Muscle layer of colon (tissue), 2 donors: ENCODE measurements around the gene TRAPPC5.

Experiments used
- H3K27ac ChIP-seq: one replicate; pipeline ENCODE4 v1.7.0; 2013; ENCODE audit warnings: low read depth, mild to moderate bottlenecking, low read length, moderate library complexity
- H3K27me3 ChIP-seq, 2 donors: one replicate each; pipeline ENCODE4 v1.7.0; 2013; ENCODE audit warnings: low read length in 2 of 2, mild to moderate bottlenecking in 2 of 2; ENCODE audit not compliant: insufficient read depth in 2 of 2, control insufficient read depth in 1 of 2
- H3K36me3 ChIP-seq: one replicate; pipeline ENCODE4 v1.7.0; 2013; ENCODE audit warnings: mild to moderate bottlenecking, low read length; ENCODE audit not compliant: insufficient read depth
- H3K4me1 ChIP-seq: one replicate; pipeline ENCODE4 v1.7.0; 2013; ENCODE audit warnings: mild to moderate bottlenecking, low read length; ENCODE audit not compliant: insufficient read depth
- H3K4me3 ChIP-seq, 2 donors: one replicate each; pipeline ENCODE4 v1.7.0; 2013; ENCODE audit warnings: low read length in 2 of 2, low read depth in 1 of 2, mild to moderate bottlenecking in 1 of 2, moderate library complexity in 1 of 2
- H3K9ac ChIP-seq: one replicate; pipeline ENCODE4 v1.7.0; 2013; ENCODE audit warnings: low read length
- H3K9me3 ChIP-seq: one replicate; pipeline ENCODE4 v1.7.0; 2013; ENCODE audit warnings: mild to moderate bottlenecking, low read length
- donor health status: abdominal sarcoma.
- donor health status: Adenocarcinoma of cecum.

Gene TRAPPC5

GRCh38 chr19:7648265-7649014 is 32.2 kb upstream of the TRAPPC5 start:
- no peak overlapping the region for H3K9ac ChIP-seq
- no peaks in the 10 kb centered on the region for H3K36me3 ChIP-seq
- no peak overlapping the region for H3K4me3 ChIP-seq
- H3K9me3 ChIP-seq: no peaks in the 10 kb centered on the region
- no peak overlapping the region for H3K27ac ChIP-seq
- H3K4me1 ChIP-seq: no peaks in the 10 kb centered on the region
- H3K27me3 ChIP-seq: peaks cover 0 to 30% of the 10 kb centered on the region in 2 donors

GRCh38 chr19:7650148-7650547 is 30.5 kb upstream of the TRAPPC5 start:
- Histone ChIP-seq H3K4me1 (no peaks in the 10 kb centered on the region), H3K36me3 (no peaks in the 10 kb centered on the region), H3K4me3 (no peak overlapping the region), H3K9me3 (no peaks in the 10 kb centered on the region), H3K9ac (no peak overlapping the region), H3K27ac (no peak overlapping the region), H3K27me3 (peaks cover 0 to 16% of the 10 kb centered on the region in 2 donors)

- H3K4me1 ChIP-seq: no peaks in the 10 kb centered on the region
- no peak overlapping the region for H3K27ac ChIP-seq
- H3K4me3 ChIP-seq: peak overlapping the region in 1 of 2 donors; percentile 41
- no peaks in the 10 kb centered on the region for H3K36me3 ChIP-seq
- peaks cover 0 to 4% of the 10 kb centered on the region in 2 donors for H3K27me3 ChIP-seq
- H3K9me3 ChIP-seq: no peaks in the 10 kb centered on the region
- H3K9ac ChIP-seq: no peak overlapping the region
Measured at GRCh38 chr19:7652061-7652641, 28.5 kb upstream of the TRAPPC5 start.

- no peak overlapping the region for H3K9ac ChIP-seq
- no peaks in the 10 kb centered on the region for H3K4me1 ChIP-seq
- no peaks in the 10 kb centered on the region for H3K36me3 ChIP-seq
- no peak overlapping the region for H3K4me3 ChIP-seq
- H3K9me3 ChIP-seq: no peaks in the 10 kb centered on the region
- H3K27ac ChIP-seq: no peak overlapping the region
- H3K27me3 ChIP-seq: peaks cover 0 to 4% of the 10 kb centered on the region in 2 donors
Measured at GRCh38 chr19:7654401-7654800, 26.2 kb upstream of the TRAPPC5 start.

GRCh38 chr19:7655581-7655980 is 25.1 kb upstream of the TRAPPC5 start:
- H3K9me3 ChIP-seq: no peaks in the 10 kb centered on the region
- no peaks in the 10 kb centered on the region for H3K27me3 ChIP-seq
- H3K36me3 ChIP-seq: no peaks in the 10 kb centered on the region
- H3K27ac ChIP-seq: no peak overlapping the region
- H3K4me3 ChIP-seq: no peak overlapping the region
- no peaks in the 10 kb centered on the region for H3K4me1 ChIP-seq
- no peak overlapping the region for H3K9ac ChIP-seq

GRCh38 chr19:7657131-7657751 is 23.4 kb upstream of the TRAPPC5 start:
- Histone ChIP-seq H3K36me3 (no peaks in the 10 kb centered on the region), H3K27me3 (no peaks in the 10 kb centered on the region), H3K4me3 (no peak overlapping the region), H3K9me3 (no peaks in the 10 kb centered on the region), H3K9ac (no peak overlapping the region), H3K4me1 (no peaks in the 10 kb centered on the region), H3K27ac (no peak overlapping the region)

GRCh38 chr19:7658219-7658686 is 22.4 kb upstream of the TRAPPC5 start:
- Histone ChIP-seq H3K27ac (no peak overlapping the region), H3K9ac (no peak overlapping the region), H3K9me3 (no peaks in the 10 kb centered on the region), H3K27me3 (no peaks in the 10 kb centered on the region), H3K4me1 (no peaks in the 10 kb centered on the region), H3K4me3 (no peak overlapping the region), H3K36me3 (no peaks in the 10 kb centered on the region)

GRCh38 chr19:7661744-7662538 is 18.7 kb upstream of the TRAPPC5 start:
- Histone ChIP-seq H3K9ac (no peak overlapping the region), H3K27ac (no peak overlapping the region), H3K9me3 (no peaks in the 10 kb centered on the region), H3K4me1 (no peaks in the 10 kb centered on the region), H3K27me3 (no peaks in the 10 kb centered on the region), H3K4me3 (no peak overlapping the region), H3K36me3 (no peaks in the 10 kb centered on the region)

- H3K4me3 ChIP-seq: no peak overlapping the region
- H3K4me1 ChIP-seq: no peaks in the 10 kb centered on the region
- H3K9me3 ChIP-seq: no peaks in the 10 kb centered on the region
- no peaks in the 10 kb centered on the region for H3K27me3 ChIP-seq
- H3K36me3 ChIP-seq: no peaks in the 10 kb centered on the region
- H3K27ac ChIP-seq: no peak overlapping the region
- H3K9ac ChIP-seq: no peak overlapping the region
Measured at GRCh38 chr19:7662657-7663056, 18.0 kb upstream of the TRAPPC5 start.

- Histone ChIP-seq H3K9ac (no peak overlapping the region), H3K4me1 (no peaks in the 10 kb centered on the region), H3K4me3 (no peak overlapping the region), H3K36me3 (no peaks in the 10 kb centered on the region), H3K27me3 (no peaks in the 10 kb centered on the region), H3K27ac (no peak overlapping the region), H3K9me3 (no peaks in the 10 kb centered on the region)
Measured at GRCh38 chr19:7663706-7664105, 16.9 kb upstream of the TRAPPC5 start.

GRCh38 chr19:7665076-7665475 is 15.6 kb upstream of the TRAPPC5 start:
- no peak overlapping the region for H3K27ac ChIP-seq
- H3K27me3 ChIP-seq: peaks cover 0 to 6% of the 10 kb centered on the region in 2 donors
- no peaks in the 10 kb centered on the region for H3K9me3 ChIP-seq
- no peak overlapping the region for H3K4me3 ChIP-seq
- no peak overlapping the region for H3K9ac ChIP-seq
- no peaks in the 10 kb centered on the region for H3K4me1 ChIP-seq
- no peaks in the 10 kb centered on the region for H3K36me3 ChIP-seq
